Gastrocnemius medialis (tissue), 4 donors: ENCODE data around the gene CYP27A1. TPM values are rescaled to one million over a fixed set of nuclear protein-coding genes. Genes with fewer than 3 reads are reported as not detected.
A peak's percentile ranks its signal among the peaks of the same experiment; 100 is the strongest.

ENCODE experiments used
- ATAC-seq, 2 donors: fragments of 150-250 bp; one replicate each; pipeline ENCODE4 v1.9.1; 2016
- DNase-seq, 2 donors: peaks; one replicate each; pipeline ENCODE4 v3.0.0-alpha.2; 2019
- H3K27ac ChIP-seq, 4 donors: fragments of 200-600 bp; sonication (generic); 1 replicate in 1 of 4; 2 replicates in 3 of 4; pipeline ENCODE4 v1.5.1; 2016 to 2018; ENCODE audit warnings: mild to moderate bottlenecking in 2 of 4, moderate library complexity in 1 of 4
- H3K27me3 ChIP-seq, 3 donors: fragments of 200-600 bp; sonication (generic) in 2 of 3; 1 replicate in 1 of 3; 2 replicates in 2 of 3; pipeline versions ENCODE4 v1.5.1 to v1.6.0; 2016 to 2019; ENCODE audit warnings: mild to moderate bottlenecking in 1 of 3, moderate library complexity in 1 of 3
- H3K36me3 ChIP-seq, 2 donors: fragments of 200-600 bp; sonication (generic) in 1 of 2; one replicate each; pipeline ENCODE4 v1.5.1; 2017 to 2018
- H3K4me1 ChIP-seq, 2 donors: fragments of 200-600 bp; sonication (generic) in 1 of 2; one replicate each; pipeline ENCODE4 v1.5.1; 2016 to 2017; ENCODE audit warnings: mild to moderate bottlenecking in 2 of 2
- H3K4me3 ChIP-seq, 4 donors: fragments of 200-600 bp; sonication (generic) in 3 of 4; 1 replicate in 1 of 4; 2 replicates in 3 of 4; pipeline ENCODE4 v1.5.1; 2016 to 2019; ENCODE audit warnings: mild to moderate bottlenecking in 2 of 4
- H3K9me3 ChIP-seq, 3 donors: fragments of 200-600 bp; sonication (generic) in 2 of 3; 1 replicate in 1 of 3; 2 replicates in 2 of 3; pipeline ENCODE4 v1.5.1; 2016 to 2019
- CTCF ChIP-seq, 5 experiments: fragments of 450-650 bp in 3 of 5; fragments of 200-600 bp in 2 of 5; sonication (generic) in 2 of 5; IDR thresholded peaks in 4 of 5; conservative IDR thresholded peaks in 1 of 5; 1 replicate in 4 of 5; 2 replicates in 1 of 5; pipeline ENCODE4 v1.5.1; 2016 to 2019; ENCODE audit warnings: antibody characterized with exemption in 5 of 5, mild to moderate bottlenecking in 3 of 5, moderate library complexity in 3 of 5
- POLR2A ChIP-seq, 2 donors: fragments of 450-650 bp; IDR thresholded peaks; one replicate each; pipeline ENCODE4 v1.6.1; 2017; ENCODE audit warnings: antibody characterized with exemption in 2 of 2, mild to moderate bottlenecking in 2 of 2, moderate library complexity in 2 of 2
- in situ Hi-C, 4 donors: fragments of 200-750 bp; cut with MboI; loops; one replicate each; pipeline versions ENCODE4 v1.15.0 to v1.8.0; 2017; ENCODE audit warnings: low sequenced_read_pairs in 4 of 4
- intact Hi-C: fragments of 100-400 bp; cut with DNase I; formaldehyde crosslinking; loops from one replicate; pipeline ENCODE4 v1.15.1; 2023; ENCODE audit warnings: low total_unique reads
- total RNA-seq, 4 donors: library from RNA; depleted of rRNA; stranded (reverse); fragments of >200 nt; gene quantifications; one replicate each; pipeline versions ENCODE4 v1.1.0 to v1.2.3, GENCODE V29; 2016

Gene CYP27A1
- total RNA-seq, 4 donors from 2014 or later, result 17.9 to 56.3 (median 26.8) TPM

- TF ChIP-seq POLR2A (IDR thresholded peaks at IDR 0.05) (peak; percentile 42 to 67), CTCF (IDR thresholded peaks at IDR 0.05 in 4 of 5, conservative IDR thresholded peaks at IDR 0.05 in 1 of 5) (no peak)
- H3K27me3 ChIP-seq, result no peaks in the 10 kb centered on the region
- H3K27ac ChIP-seq, result peak overlapping the region; percentile 95
- H3K4me1 ChIP-seq, result peaks cover 6 to 31% of the 10 kb centered on the region in 2 donors
- intact Hi-C loops, result no loop called here
- peak; percentile 82 to 84 for ATAC-seq
- peak; percentile 84 to 89 for DNase-seq
- in situ Hi-C loops, result no loop called here
- H3K4me3 ChIP-seq, result no peak overlapping the region
- peaks cover 0 to 17% of the 10 kb centered on the region in 2 donors for H3K36me3 ChIP-seq
- no peaks in the 10 kb centered on the region for H3K9me3 ChIP-seq
Observed at GRCh38 chr2:218816561-218817011, 34.6 kb downstream of the CYP27A1 start.

- Histone ChIP-seq H3K9me3 (no peaks in the 10 kb centered on the region), H3K27ac (peak overlapping the region; percentile 95), H3K4me1 (peaks cover 6 to 40% of the 10 kb centered on the region in 2 donors), H3K27me3 (no peaks in the 10 kb centered on the region), H3K4me3 (no peak overlapping the region), H3K36me3 (peaks cover 0 to 16% of the 10 kb centered on the region in 2 donors)
- ATAC-seq, result no peak
- no peak for DNase-seq
- intact Hi-C loops (no loop called here), in situ Hi-C loops (no loop called here)
- no peak for TF ChIP-seq POLR2A (IDR thresholded peaks at IDR 0.05)
- no peak for TF ChIP-seq CTCF (IDR thresholded peaks at IDR 0.05 in 4 of 5, conservative IDR thresholded peaks at IDR 0.05 in 1 of 5)
Observed at GRCh38 chr2:218819093-218819492, 37.1 kb downstream of the CYP27A1 start.

- Histone ChIP-seq H3K27me3 (no peaks in the 10 kb centered on the region), H3K9me3 (no peaks in the 10 kb centered on the region), H3K36me3 (peaks cover 0 to 14% of the 10 kb centered on the region in 2 donors), H3K4me1 (peaks cover 10 to 54% of the 10 kb centered on the region in 2 donors), H3K27ac (peak overlapping the region; percentile 95), H3K4me3 (no peak overlapping the region)
- TF ChIP-seq POLR2A (IDR thresholded peaks at IDR 0.05) (peak in 1 of 2 donors; percentile 7), CTCF (IDR thresholded peaks at IDR 0.05 in 4 of 5, conservative IDR thresholded peaks at IDR 0.05 in 1 of 5) (no peak)
- no peak for ATAC-seq
- in situ Hi-C loops, result no loop called here
- DNase-seq, result no peak
- intact Hi-C loops, result loop anchor here (10.0 kb wide), 1 partner anchor 986 kb away; no protein-coding TSS in a partner anchor
Observed at GRCh38 chr2:218820746-218821369, 38.9 kb downstream of the CYP27A1 start.

GRCh38 chr2:218821605-218822211 is 39.8 kb downstream of the CYP27A1 start:
- Histone ChIP-seq H3K27ac (peak overlapping the region; percentile 95), H3K4me1 (peaks cover 17 to 53% of the 10 kb centered on the region in 2 donors), H3K4me3 (no peak overlapping the region), H3K36me3 (peaks cover 0 to 14% of the 10 kb centered on the region in 2 donors), H3K9me3 (no peaks in the 10 kb centered on the region), H3K27me3 (no peaks in the 10 kb centered on the region)
- no peak for ATAC-seq
- in situ Hi-C loops (no loop called here), intact Hi-C loops (loop anchor here (10.0 kb wide), 1 partner anchor 987 kb away; no protein-coding TSS in a partner anchor)
- no peak for DNase-seq
- TF ChIP-seq POLR2A (IDR thresholded peaks at IDR 0.05) (no peak), CTCF (IDR thresholded peaks at IDR 0.05 in 4 of 5, conservative IDR thresholded peaks at IDR 0.05 in 1 of 5) (no peak)
